GM23338 (cell line): ENCODE results near the gene SCTR. TPM values are rescaled to one million over a fixed set of nuclear protein-coding genes. Genes with fewer than 3 reads are reported as not detected.

Experiments used
- EZH2 ChIP-seq: fragments of 200-600 bp; sonication (generic); IDR thresholded peaks from one replicate; pipeline ENCODE4 v1.8.0; 2017; ENCODE audit warnings: antibody characterized with exemption, mild to moderate bottlenecking, low read depth; ENCODE audit not compliant: unreplicated experiment
- EZH2phosphoT487 ChIP-seq: fragments of 200-600 bp; sonication (generic); IDR thresholded peaks from one replicate; pipeline ENCODE4 v1.8.1; 2018; ENCODE audit warnings: antibody characterized with exemption; ENCODE audit not compliant: unreplicated experiment
- REST ChIP-seq: IDR thresholded peaks from one replicate; pipeline ENCODE4 v1.6.1; 2018; ENCODE audit warnings: antibody characterized with exemption; ENCODE audit not compliant: unreplicated experiment
- STAT1 ChIP-seq: IDR thresholded peaks from one replicate; pipeline ENCODE4 v1.6.1; 2016; ENCODE audit warnings: antibody characterized with exemption; ENCODE audit not compliant: unreplicated experiment
- ZNF114 ChIP-seq: fragments of 250-450 bp; sonication (Bioruptor Pico); IDR thresholded peaks from 2 replicates; pipeline ENCODE4 v1.5.0; 2020; ENCODE audit warnings: mild to moderate bottlenecking, moderate library complexity
- ZNF331 ChIP-seq: fragments of 250-450 bp; sonication (Bioruptor Pico); IDR thresholded peaks from 2 replicates; pipeline ENCODE4 v1.5.0; 2020; ENCODE audit warnings: low read depth, mild to moderate bottlenecking, moderate library complexity
- ZNF462 ChIP-seq: fragments of 250-450 bp; sonication (Bioruptor Pico); IDR thresholded peaks from 2 replicates; pipeline ENCODE4 v1.5.0; 2020; ENCODE audit warnings: mild to moderate bottlenecking, moderate library complexity
- polyA plus RNA-seq: library from polyadenylated mRNA; unstranded; fragments of >200 nt; fragmentation: Nextera tagmentation; extraction: Ambion mirVana; gene quantifications from 2 replicates; pipeline ENCODE4 v1.2.1, GENCODE V29; 2016
- total RNA-seq: library from RNA; depleted of rRNA; stranded (reverse); fragments of >200 nt; shearing (Covaris generic); gene quantifications from 2 replicates; pipeline ENCODE4 v1.2.3, GENCODE V29; 2014

Gene SCTR
- total and polyA plus RNA-seq, 2 experiments from 2014 or later = not detected

- TF ChIP-seq ZNF462 (CRISPR knock-in tag) = no peak
- no peak for TF ChIP-seq EZH2phosphoT487
- no peak for TF ChIP-seq STAT1
- TF ChIP-seq EZH2 = no peak
- no peak for TF ChIP-seq REST
- no peak for TF ChIP-seq ZNF331
- TF ChIP-seq ZNF114 (CRISPR knock-in tag) = no peak
Observed at GRCh38 chr2:119541476-119541875, 17.2 kb upstream of the SCTR start (continued).
